ENCODE measurements around the gene GRPEL1.

GRCh38 chr4:7095611-7096155 is 27.8 kb upstream of the GRPEL1 start:
- TF ChIP-seq, protein P1, sequence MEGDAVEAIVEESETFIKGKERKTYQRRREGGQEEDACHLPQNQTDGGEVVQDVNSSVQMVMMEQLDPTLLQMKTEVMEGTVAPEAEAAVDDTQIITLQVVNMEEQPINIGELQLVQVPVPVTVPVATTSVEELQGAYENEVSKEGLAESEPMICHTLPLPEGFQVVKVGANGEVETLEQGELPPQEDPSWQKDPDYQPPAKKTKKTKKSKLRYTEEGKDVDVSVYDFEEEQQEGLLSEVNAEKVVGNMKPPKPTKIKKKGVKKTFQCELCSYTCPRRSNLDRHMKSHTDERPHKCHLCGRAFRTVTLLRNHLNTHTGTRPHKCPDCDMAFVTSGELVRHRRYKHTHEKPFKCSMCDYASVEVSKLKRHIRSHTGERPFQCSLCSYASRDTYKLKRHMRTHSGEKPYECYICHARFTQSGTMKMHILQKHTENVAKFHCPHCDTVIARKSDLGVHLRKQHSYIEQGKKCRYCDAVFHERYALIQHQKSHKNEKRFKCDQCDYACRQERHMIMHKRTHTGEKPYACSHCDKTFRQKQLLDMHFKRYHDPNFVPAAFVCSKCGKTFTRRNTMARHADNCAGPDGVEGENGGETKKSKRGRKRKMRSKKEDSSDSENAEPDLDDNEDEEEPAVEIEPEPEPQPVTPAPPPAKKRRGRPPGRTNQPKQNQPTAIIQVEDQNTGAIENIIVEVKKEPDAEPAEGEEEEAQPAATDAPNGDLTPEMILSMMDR (IDR thresholded peaks at IDR 0.05; ENCODE audit: insufficient read depth, low read depth, low read length) = no peak
- no peak for TF ChIP-seq EZH2 (IDR thresholded peaks at IDR 0.05; ENCODE audit: insufficient read depth, low read length)
